Muscle of leg (tissue), 11 donors: Measurements from ENCODE around the gene CTBP1. TPM values are rescaled to one million over a fixed set of nuclear protein-coding genes. Genes with fewer than 3 reads are reported as not detected.

Experiments used
- DNase-seq: peaks from one replicate; pipeline ENCODE4 v3.0.0; 2013
- H3K27ac ChIP-seq: one replicate; pipeline ENCODE4 v1.5.1; 2013; ENCODE audit warnings: mild to moderate bottlenecking, low read length, control low read depth
- H3K27me3 ChIP-seq: one replicate; pipeline ENCODE4 v1.6.1; 2013; ENCODE audit warnings: low read length; ENCODE audit not compliant: control insufficient read depth, insufficient read depth
- H3K36me3 ChIP-seq: one replicate; pipeline ENCODE4 v1.6.1; 2013; ENCODE audit warnings: low read length; ENCODE audit not compliant: control insufficient read depth, insufficient read depth
- H3K4me1 ChIP-seq: one replicate; pipeline ENCODE4 v1.6.1; 2013; ENCODE audit warnings: low read length; ENCODE audit not compliant: control insufficient read depth, insufficient read depth
- H3K4me3 ChIP-seq: one replicate; pipeline ENCODE4 v1.5.1; 2013; ENCODE audit warnings: low read length, control low read depth
- H3K9me3 ChIP-seq: replicated peaks from 2 replicates; pipeline ENCODE4 v1.6.1; 2013; ENCODE audit warnings: low read depth, low read length; ENCODE audit not compliant: control insufficient read depth
- WGBS: methylation state at CpG from one replicate; pipeline ENCODE4 v1.1.5; 2013; ENCODE audit warnings: missing lambda C conversion rate; ENCODE audit not compliant: insufficient coverage; 5-methylcytosine and 5-hydroxymethylcytosine counted together
- polyA plus RNA-seq, 8 donors: library from polyadenylated mRNA; unstranded; fragments of 120-200 nt; gene quantifications; one replicate each; pipeline versions ENCODE4 v1.2.1 to v1.2.3, GENCODE V29; 2013; ENCODE audit warnings: inconsistent platforms in 1 of 8, low replicate concordance in 1 of 8; ENCODE audit not compliant: insufficient read length in 8 of 8, insufficient read depth in 1 of 8
- total RNA-seq: library from RNA; stranded (reverse); fragments of 120-200 nt; gene quantifications from one replicate; pipeline ENCODE4 v1.2.4, GENCODE V29; 2013

CTBP1 gene
- total and polyA plus RNA-seq, 9 donors: 81.9 to 146 (median 118) TPM

- H3K9me3 ChIP-seq: peaks cover 19% of the 10 kb centered on the region
- peaks cover 16% of the 10 kb centered on the region for H3K27me3 ChIP-seq
- no peaks in the 10 kb centered on the region for H3K36me3 ChIP-seq
- H3K4me3 ChIP-seq: no peak overlapping the region
- WGBS: 57% methylated on average over 1 of the region's 1 CpG
- no peak for DNase-seq
- peaks cover 65% of the 10 kb centered on the region for H3K4me1 ChIP-seq
- H3K27ac ChIP-seq: peak overlapping the region; percentile 85
Observed at GRCh38 chr4:1176398-1177273, 72.3 kb downstream of the CTBP1 start.

DNA sequence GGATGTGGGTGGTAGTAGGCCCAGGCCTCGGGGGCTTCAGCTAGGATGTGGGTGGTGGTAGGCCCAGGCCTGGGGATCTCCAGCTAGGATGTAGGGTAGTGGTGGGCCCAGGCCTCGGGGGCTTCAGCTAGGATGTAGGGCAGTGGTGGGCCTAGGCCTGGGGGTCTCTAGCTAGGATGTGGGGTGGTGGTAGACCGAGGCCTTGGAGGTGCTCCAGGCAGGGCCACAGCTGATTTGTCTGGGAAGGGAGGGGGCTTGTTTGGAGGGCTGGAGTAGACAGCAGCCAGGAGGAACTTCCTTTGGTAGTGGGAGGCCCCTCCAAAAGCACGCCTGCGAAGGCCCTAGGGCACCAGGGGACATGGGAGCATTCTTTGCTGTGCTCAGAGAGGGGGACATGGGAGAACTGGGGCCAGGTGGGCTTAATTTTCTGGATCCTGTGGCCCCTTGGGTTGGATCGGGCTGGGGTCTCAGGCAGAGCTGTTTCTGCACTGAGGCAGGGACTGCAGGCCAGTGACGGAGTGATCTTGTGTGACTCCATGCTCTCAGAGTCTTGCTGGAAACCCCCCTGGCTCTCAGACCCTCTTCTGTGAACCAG lies 73.2 kb downstream of the CTBP1 start:
- Histone ChIP-seq H3K4me3 (no peak overlapping the region), H3K27ac (no peak overlapping the region), H3K9me3 (peaks cover 10% of the 10 kb centered on the region), H3K27me3 (peaks cover 24% of the 10 kb centered on the region), H3K4me1 (peaks cover 73% of the 10 kb centered on the region), H3K36me3 (no peaks in the 10 kb centered on the region)
- 75% methylated on average over 7 of the region's 7 CpGs for WGBS
- no peak for DNase-seq

DNA sequence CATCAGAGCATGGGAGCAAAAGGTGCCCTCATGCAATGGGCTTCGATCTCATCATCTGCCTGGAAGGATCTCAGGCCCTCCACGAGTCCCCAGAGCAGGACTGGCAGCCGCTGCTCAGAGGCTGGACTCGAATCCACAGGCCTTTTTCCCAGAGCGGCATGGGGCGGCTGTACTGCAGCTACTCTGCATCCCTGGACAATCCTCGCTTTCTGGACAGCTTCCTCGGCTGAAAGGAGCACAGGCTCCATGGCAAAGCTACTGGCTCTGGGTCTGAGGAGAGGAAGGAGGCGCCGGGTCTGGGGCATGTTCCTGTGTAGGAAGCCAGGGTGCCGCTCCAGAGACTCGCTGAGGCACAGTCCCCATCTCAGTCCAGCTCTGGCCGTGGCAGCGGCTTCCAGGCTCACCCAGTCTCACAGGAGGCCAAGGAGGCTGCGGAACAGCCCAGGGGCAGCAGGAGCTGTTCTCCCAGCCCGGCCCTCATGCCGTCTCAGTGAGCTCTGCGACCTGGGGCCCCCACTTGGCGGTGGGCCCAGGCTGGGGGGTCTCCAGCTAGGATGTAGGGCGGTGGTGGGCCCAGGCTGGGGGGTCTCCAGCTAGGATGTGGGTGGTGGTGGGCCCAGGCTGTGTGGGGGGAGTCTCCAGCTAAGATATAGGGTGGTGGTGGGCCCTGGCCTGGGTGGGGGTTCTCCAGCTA lies 73.8 kb downstream of the CTBP1 start:
- 76% methylated on average over 20 of the region's 20 CpGs for WGBS
- peaks cover 5% of the 10 kb centered on the region for H3K36me3 ChIP-seq
- no peak overlapping the region for H3K27ac ChIP-seq
- peaks cover 5% of the 10 kb centered on the region for H3K9me3 ChIP-seq
- H3K27me3 ChIP-seq: peaks cover 30% of the 10 kb centered on the region
- H3K4me1 ChIP-seq: peaks cover 78% of the 10 kb centered on the region
- no peak for DNase-seq
- no peak overlapping the region for H3K4me3 ChIP-seq

DNA sequence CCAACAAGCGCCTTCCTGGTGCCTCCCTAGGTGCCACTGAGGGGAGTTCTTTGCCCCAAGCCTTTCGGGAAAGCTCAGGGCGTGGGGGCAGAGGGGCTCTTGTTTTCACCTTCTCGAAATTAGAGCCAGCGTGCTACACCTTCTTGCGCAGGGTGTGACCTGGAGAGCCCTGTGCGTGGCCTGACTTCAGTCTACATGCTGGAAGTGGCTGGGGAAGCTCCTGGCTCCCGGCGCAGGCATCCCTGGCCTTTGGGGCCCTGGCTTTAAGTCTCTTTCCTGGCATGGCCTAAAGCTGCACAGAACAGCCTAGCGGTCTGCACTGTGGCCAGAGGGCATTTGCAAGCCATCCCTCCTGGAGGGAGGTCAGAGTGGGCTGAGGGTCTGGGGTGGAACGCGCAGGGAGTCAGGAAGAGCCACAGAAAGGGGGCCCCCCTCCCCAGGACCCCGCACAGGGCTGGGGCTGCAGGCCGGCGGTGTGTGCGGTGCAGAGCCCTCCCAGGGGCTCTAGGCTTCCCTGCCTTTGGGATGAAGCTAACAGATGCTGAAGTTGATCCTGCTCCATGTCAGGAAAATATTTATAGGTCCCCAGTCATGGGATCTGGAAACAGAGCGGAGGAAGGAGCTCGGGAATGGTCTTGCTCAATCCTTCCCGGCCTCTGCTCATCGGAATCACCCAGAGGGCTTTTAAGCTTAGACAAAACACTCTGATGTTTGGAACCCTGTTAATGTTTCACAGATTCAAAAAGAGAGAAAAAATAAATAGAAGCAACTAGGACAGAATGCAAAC lies 75.8 kb downstream of the CTBP1 start:
- 17% methylated on average over 11 of the region's 20 CpGs for WGBS
- Histone ChIP-seq H3K4me3 (no peak overlapping the region), H3K27ac (peak overlapping the region; percentile 75), H3K36me3 (peaks cover 11% of the 10 kb centered on the region), H3K9me3 (no peaks in the 10 kb centered on the region), H3K4me1 (peaks cover 86% of the 10 kb centered on the region), H3K27me3 (peaks cover 40% of the 10 kb centered on the region)
- DNase-seq: peak; percentile 94

DNA sequence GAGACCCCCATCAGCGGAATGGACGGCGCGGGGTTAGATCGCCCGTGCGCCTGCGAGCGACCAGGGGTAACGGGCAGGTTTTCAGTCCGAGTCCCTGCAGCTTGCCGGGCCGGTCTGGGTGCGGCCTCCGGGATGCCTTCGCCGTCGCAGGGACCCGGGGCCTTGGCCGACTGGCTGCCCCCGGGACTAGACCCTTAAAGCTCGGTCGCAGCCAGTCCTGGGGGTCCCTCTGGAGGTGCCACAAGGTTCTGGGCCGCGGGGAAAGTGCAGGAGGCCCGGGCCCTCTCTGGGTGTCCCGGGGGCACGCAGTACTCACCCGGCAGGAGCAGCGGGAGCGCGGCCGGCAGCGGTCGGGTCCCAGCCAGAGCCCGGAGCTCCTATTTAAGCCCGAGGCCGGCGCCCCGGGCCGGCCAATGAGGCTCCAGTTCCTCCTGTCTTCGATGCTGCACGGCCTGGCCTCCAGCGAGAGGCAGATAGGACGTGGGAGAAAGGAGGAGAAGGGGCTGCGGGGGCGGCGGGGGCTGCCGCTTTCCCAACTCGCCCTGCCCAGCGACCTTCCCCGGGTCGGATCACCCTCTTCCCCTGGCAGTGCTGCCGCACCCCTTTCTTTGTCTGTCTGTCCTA lies 76.6 kb downstream of the CTBP1 start, which contains the start of gene SPON2:
Gene SPON2 (minus strand): TSS at position 356 of the 624 bp plus-strand sequence.
- H3K4me1 ChIP-seq: peaks cover 87% of the 10 kb centered on the region
- H3K27ac ChIP-seq: peak within 1 kb of the TSS; percentile 75
- H3K27me3 ChIP-seq: peaks cover 43% of the 10 kb centered on the region
- WGBS: 5% methylated on average over 40 of the region's 54 CpGs
- no peaks in the 10 kb centered on the region for H3K9me3 ChIP-seq
- DNase-seq: peak; percentile 87
- peaks cover 11% of the 10 kb centered on the region for H3K36me3 ChIP-seq
- peak within 1 kb of the TSS; percentile 58 for H3K4me3 ChIP-seq

DNA sequence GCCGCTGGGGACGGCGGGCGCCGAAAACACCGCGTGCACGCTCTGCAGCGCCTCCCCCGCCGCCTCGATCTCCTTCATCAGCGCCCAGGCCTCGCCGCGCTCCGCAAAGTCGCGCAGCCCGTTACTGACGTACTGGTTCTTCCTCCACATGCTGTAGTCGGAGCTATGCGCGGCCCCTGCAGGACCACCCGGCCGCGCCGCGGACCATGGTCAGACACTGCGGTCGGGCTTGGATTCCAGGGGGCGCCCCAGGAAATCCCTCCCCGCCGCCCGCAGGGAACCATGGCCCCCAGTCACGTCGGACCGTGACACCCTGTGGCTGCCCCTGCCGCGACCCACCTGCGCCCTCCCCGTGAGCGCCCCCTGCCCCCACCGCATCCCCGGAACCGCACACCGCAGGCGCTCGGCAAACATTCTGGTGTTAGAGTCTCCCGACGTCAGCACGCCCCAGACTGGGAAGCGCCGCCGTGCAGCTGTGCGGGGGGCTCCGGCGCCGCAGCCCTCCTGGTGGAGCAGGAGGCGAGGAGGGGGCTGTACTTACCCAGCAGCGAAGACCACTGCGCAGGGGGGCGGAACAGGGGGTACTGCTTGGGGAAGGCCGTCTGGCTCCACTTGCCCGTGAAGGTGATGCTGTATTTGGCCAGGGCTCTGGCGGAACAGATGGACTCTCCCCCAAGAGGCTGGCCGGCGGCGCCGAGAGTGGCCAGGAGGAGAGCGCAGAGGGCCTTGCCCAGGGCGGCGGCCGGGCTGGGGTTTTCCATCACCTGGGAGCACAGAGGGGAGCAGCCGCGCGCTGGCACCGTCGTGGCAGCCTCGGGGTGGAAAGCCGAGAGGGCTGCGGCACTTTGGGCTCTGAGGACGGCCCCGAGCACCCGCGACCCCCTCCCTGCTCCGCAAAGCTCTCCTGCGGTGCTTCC lies 77.4 kb downstream of the CTBP1 start:
- 5% methylated on average over 84 of the region's 88 CpGs for WGBS
- no peak overlapping the region for H3K27ac ChIP-seq
- peaks cover 11% of the 10 kb centered on the region for H3K36me3 ChIP-seq
- no peaks in the 10 kb centered on the region for H3K9me3 ChIP-seq
- DNase-seq: no peak
- peak overlapping the region; percentile 58 for H3K4me3 ChIP-seq
- H3K4me1 ChIP-seq: peaks cover 86% of the 10 kb centered on the region
- H3K27me3 ChIP-seq: peaks cover 43% of the 10 kb centered on the region

DNA sequence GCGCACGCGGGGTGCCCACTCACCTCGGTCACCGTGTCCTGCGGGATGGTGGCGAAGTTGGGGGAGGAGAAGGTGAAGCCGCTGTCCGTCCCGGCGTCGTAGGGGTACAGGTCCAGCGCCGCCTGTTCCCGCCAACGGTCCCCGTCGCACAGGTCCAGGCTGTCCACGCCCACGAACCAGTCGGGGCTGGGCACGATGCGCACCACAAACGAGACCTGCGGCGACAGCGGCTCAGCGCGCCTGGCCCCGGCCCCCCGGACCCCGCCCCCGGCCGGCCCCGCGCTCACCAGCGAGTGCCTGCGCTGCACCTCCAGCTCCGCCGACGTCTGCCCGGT lies 78.0 kb downstream of the CTBP1 start:
- WGBS: 18% methylated on average over 42 of the region's 42 CpGs
- Histone ChIP-seq H3K27ac (no peak overlapping the region), H3K9me3 (no peaks in the 10 kb centered on the region), H3K27me3 (peaks cover 43% of the 10 kb centered on the region), H3K4me3 (peak overlapping the region; percentile 58), H3K4me1 (peaks cover 85% of the 10 kb centered on the region), H3K36me3 (peaks cover 11% of the 10 kb centered on the region)
- DNase-seq: no peak

DNA sequence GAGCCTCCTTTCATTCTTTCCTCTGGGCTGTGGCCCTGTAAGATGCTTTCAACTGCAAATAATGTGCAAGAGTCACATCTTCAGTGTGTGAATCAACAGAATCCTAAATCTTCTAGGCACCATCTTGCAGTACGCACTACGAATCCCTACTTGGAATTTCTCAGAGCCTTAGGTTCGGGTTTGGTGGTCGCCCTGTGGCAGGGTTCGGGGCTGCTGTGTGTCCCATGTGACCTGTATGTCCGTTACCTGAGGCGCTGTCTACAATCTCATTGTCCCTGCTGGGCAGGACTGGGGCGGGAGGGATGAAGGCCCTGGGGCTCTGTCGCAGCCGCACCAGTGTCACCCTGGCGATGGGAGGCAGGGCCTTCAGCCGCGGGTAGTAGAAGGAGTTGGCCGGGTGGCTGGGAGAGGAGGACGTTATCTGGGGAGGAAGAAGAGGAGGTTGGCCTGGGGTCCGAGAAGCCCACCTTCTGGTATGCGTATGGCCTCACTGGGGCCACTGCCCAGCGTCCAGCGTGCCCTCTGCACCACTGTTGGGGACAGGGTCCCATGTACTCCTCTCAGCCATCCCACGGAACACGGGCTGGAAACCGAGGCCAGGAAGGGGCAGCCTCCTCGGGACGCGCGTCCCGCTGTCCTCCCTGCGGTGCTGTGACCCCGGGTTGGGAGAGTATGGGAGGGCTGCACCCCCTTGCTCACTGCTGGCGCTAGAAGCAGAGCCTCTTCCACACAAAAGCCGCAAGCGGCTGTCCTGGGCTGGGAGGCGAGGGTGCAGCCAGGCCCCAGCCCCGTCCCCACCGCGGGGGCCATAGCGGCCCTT lies 78.6 kb downstream of the CTBP1 start:
- peaks cover 80% of the 10 kb centered on the region for H3K4me1 ChIP-seq
- 79% methylated on average over 31 of the region's 37 CpGs for WGBS
- no peaks in the 10 kb centered on the region for H3K9me3 ChIP-seq
- H3K36me3 ChIP-seq: peaks cover 11% of the 10 kb centered on the region
- peaks cover 43% of the 10 kb centered on the region for H3K27me3 ChIP-seq
- H3K4me3 ChIP-seq: peak overlapping the region; percentile 17
- no peak overlapping the region for H3K27ac ChIP-seq
- DNase-seq: no peak
